ENCODE data around the gene ACADM. TPM values are rescaled to one million over a fixed set of nuclear protein-coding genes. Genes with fewer than 3 reads are reported as not detected.
A peak's percentile ranks its signal among the peaks of the same experiment; 100 is the strongest.

Gene ACADM
- total RNA-seq, 1 donor from 2014 or later, result 9.8 TPM

GRCh38 chr1:75725861-75726361 is 1.4 kb downstream of the ACADM start:
- peak overlapping the region in 1 of 2 donors; percentile 41 for H3K27ac ChIP-seq
- H3K9me3 ChIP-seq, result no peaks in the 10 kb centered on the region
- intact Hi-C loops (cut with DNase I), result loop anchor here (10.0 kb wide), 1 partner anchor 349 kb away; the partner anchor contains the start of gene ST6GALNAC3
- peaks cover 0 to 4% of the 10 kb centered on the region in 2 donors for H3K4me1 ChIP-seq
- H3K4me3 ChIP-seq, result peak overlapping the region; percentile 75 to 87
- DNase-seq (ENCODE audit: low spot score in 2 of 2), result no peak
- no peak for TF ChIP-seq CTCF (IDR thresholded peaks at IDR 0.05)
- H3K27me3 ChIP-seq, result no peaks in the 10 kb centered on the region
- no peaks in the 10 kb centered on the region for H3K36me3 ChIP-seq

- Histone ChIP-seq H3K27ac (no peak overlapping the region), H3K4me3 (no peak overlapping the region), H3K36me3 (peaks cover 0 to 3% of the 10 kb centered on the region in 2 donors), H3K9me3 (no peaks in the 10 kb centered on the region), H3K4me1 (peaks cover 0 to 4% of the 10 kb centered on the region in 2 donors), H3K27me3 (no peaks in the 10 kb centered on the region)
- TF ChIP-seq CTCF (IDR thresholded peaks at IDR 0.05), result no peak
- DNase-seq (ENCODE audit: low spot score in 2 of 2), result no peak
- intact Hi-C loops (cut with DNase I), result loop anchor here (10.0 kb wide), 1 partner anchor 347 kb away; the partner anchor contains the start of gene ST6GALNAC3
Observed at GRCh38 chr1:75727571-75727970, 3.1 kb downstream of the ACADM start.

GRCh38 chr1:75730432-75730831 is 5.9 kb downstream of the ACADM start:
- Histone ChIP-seq H3K36me3 (peaks cover 18 to 29% of the 10 kb centered on the region in 2 donors), H3K27me3 (no peaks in the 10 kb centered on the region)
- intact Hi-C loops (cut with DNase I), result no loop called here

GRCh38 chr1:75731881-75732280 is 7.4 kb downstream of the ACADM start:
- intact Hi-C loops (cut with DNase I), result no loop called here
- Histone ChIP-seq H3K4me3 (no peak overlapping the region), H3K9me3 (no peaks in the 10 kb centered on the region), H3K36me3 (peaks cover 26 to 39% of the 10 kb centered on the region in 2 donors), H3K4me1 (no peaks in the 10 kb centered on the region), H3K27me3 (no peaks in the 10 kb centered on the region), H3K27ac (no peak overlapping the region)
- DNase-seq (ENCODE audit: low spot score in 2 of 2), result no peak
- TF ChIP-seq CTCF (IDR thresholded peaks at IDR 0.05), result no peak

More at GRCh38 chr1:75730432-75730831, 5.9 kb downstream of the ACADM start:
- H3K27ac ChIP-seq, result no peak overlapping the region
- no peak overlapping the region for H3K4me3 ChIP-seq
- H3K9me3 ChIP-seq, result no peaks in the 10 kb centered on the region
- no peak for TF ChIP-seq CTCF (IDR thresholded peaks at IDR 0.05)
- no peak for DNase-seq (ENCODE audit: low spot score in 2 of 2)
- H3K4me1 ChIP-seq, result peaks cover 0 to 3% of the 10 kb centered on the region in 2 donors

GRCh38 chr1:75732703-75733102 is 8.2 kb downstream of the ACADM start:
- Histone ChIP-seq H3K9me3 (no peaks in the 10 kb centered on the region), H3K27ac (no peak overlapping the region), H3K4me3 (no peak overlapping the region), H3K27me3 (no peaks in the 10 kb centered on the region), H3K4me1 (no peaks in the 10 kb centered on the region), H3K36me3 (peaks cover 30 to 45% of the 10 kb centered on the region in 2 donors)
- intact Hi-C loops (cut with DNase I), result no loop called here
- no peak for DNase-seq (ENCODE audit: low spot score in 2 of 2)
- TF ChIP-seq CTCF (IDR thresholded peaks at IDR 0.05), result no peak

Measured in ascending aorta (tissue), 2 donors.